GM23338 (cell line): ENCODE results near the gene EXOC6B. TPM values are rescaled to one million over a fixed set of nuclear protein-coding genes. Genes with fewer than 3 reads are reported as not detected.
A peak's percentile ranks its signal among the peaks of the same experiment; 100 is the strongest.

Source experiments
- ATAC-seq: fragments of 200-7000 bp; cut with Tn5 transposase; 3 replicates; pipeline ENCODE4 v1.9.1; 2020
- DNase-seq: peaks from one replicate; pipeline ENCODE4 v3.0.0-alpha.2; 2015; ENCODE audit warnings: low spot score
- H2AFZ ChIP-seq: fragments of 200-600 bp; sonication (generic); 2 replicates; pipeline ENCODE4 v1.8.0; 2016; ENCODE audit warnings: antibody characterized with exemption, mild to moderate bottlenecking, moderate library complexity
- H3F3A ChIP-seq: fragments of 200-600 bp; sonication (generic); replicated peaks from 2 replicates; pipeline ENCODE4 v1.8.0; 2017; ENCODE audit warnings: antibody characterized with exemption, mixed run types, low read depth
- H3K27ac ChIP-seq: fragments of 200-600 bp; sonication (generic); 2 replicates; pipeline ENCODE4 v1.6.1; 2016; ENCODE audit warnings: low read depth
- H3K27me3 ChIP-seq: fragments of 200-600 bp; sonication (generic); 2 replicates; pipeline ENCODE4 v1.8.0; 2016; ENCODE audit warnings: mild to moderate bottlenecking, mixed run types, moderate library complexity; ENCODE audit not compliant: insufficient read depth
- H3K36me3 ChIP-seq: fragments of 200-600 bp; sonication (generic); 2 replicates; pipeline ENCODE4 v1.8.0; 2016; ENCODE audit warnings: mild to moderate bottlenecking; ENCODE audit not compliant: insufficient read depth
- H3K4me1 ChIP-seq: fragments of 200-600 bp; sonication (generic); 2 replicates; pipeline ENCODE4 v1.8.0; 2016; ENCODE audit warnings: mild to moderate bottlenecking, moderate library complexity; ENCODE audit not compliant: insufficient read depth
- H3K4me2 ChIP-seq: fragments of 200-600 bp; sonication (generic); 2 replicates; pipeline ENCODE4 v1.7.1; 2017; ENCODE audit warnings: mixed run types
- H3K4me3 ChIP-seq: fragments of 200-600 bp; sonication (generic); 2 replicates; pipeline ENCODE4 v1.6.1; 2016; ENCODE audit warnings: mixed run types
- H3K79me2 ChIP-seq: fragments of 200-600 bp; sonication (generic); replicated peaks from 2 replicates; pipeline ENCODE4 v1.8.0; 2017; ENCODE audit warnings: mild to moderate bottlenecking; ENCODE audit not compliant: insufficient read depth
- H3K9me2 ChIP-seq: fragments of 200-600 bp; sonication (generic); 2 replicates; pipeline ENCODE4 v1.8.0; 2017; ENCODE audit not compliant: insufficient read depth
- H4K20me1 ChIP-seq: fragments of 200-600 bp; sonication (generic); replicated peaks from 2 replicates; pipeline ENCODE4 v1.8.0; 2017; ENCODE audit warnings: mild to moderate bottlenecking; ENCODE audit not compliant: insufficient read depth
- H3K27ac Mint-ChIP-seq: 2 replicates; pipeline ENCODE4 v1.8.0; 2020; ENCODE audit warnings: inconsistent platforms, mild to moderate bottlenecking, moderate library complexity, mixed read lengths
- H3K27me3 Mint-ChIP-seq: 3 replicates; pipeline ENCODE4 v1.8.0; 2022; ENCODE audit warnings: low read depth, mild to moderate bottlenecking, moderate library complexity, mixed read lengths, inconsistent platforms; ENCODE audit not compliant: insufficient read depth, poor library complexity
- H3K36me3 Mint-ChIP-seq: 3 replicates; pipeline ENCODE4 v1.8.0; 2021; ENCODE audit warnings: low read depth, mild to moderate bottlenecking, inconsistent platforms, moderate library complexity, mixed read lengths
- H3K4me1 Mint-ChIP-seq: 3 replicates; pipeline ENCODE4 v1.8.0; 2020; ENCODE audit warnings: mild to moderate bottlenecking, inconsistent platforms, mixed read lengths
- H3K4me3 Mint-ChIP-seq: 3 replicates; pipeline ENCODE4 v1.8.0; 2021; ENCODE audit warnings: moderate library complexity, mild to moderate bottlenecking, inconsistent platforms, mixed read lengths
- H3K9me3 Mint-ChIP-seq: 3 replicates; pipeline ENCODE4 v1.8.0; 2020; ENCODE audit warnings: moderate library complexity, mild to moderate bottlenecking, inconsistent platforms, mixed read lengths
- CREB1 ChIP-seq: fragments of 250-450 bp; sonication (Bioruptor Pico); IDR thresholded peaks from 2 replicates; pipeline ENCODE4 v1.5.0; 2020; ENCODE audit warnings: low read depth, mild to moderate bottlenecking, moderate library complexity
- JUNB ChIP-seq: IDR thresholded peaks from one replicate; pipeline ENCODE4 v1.6.1; 2016; ENCODE audit warnings: antibody characterized with exemption; ENCODE audit not compliant: unreplicated experiment
- NANOG ChIP-seq: IDR thresholded peaks from 2 replicates; pipeline ENCODE4 v1.6.1; 2016; ENCODE audit warnings: antibody characterized with exemption, borderline replicate concordance
- POLR2AphosphoS5 ChIP-seq: IDR thresholded peaks from 2 replicates; pipeline ENCODE4 v1.6.1; 2016; ENCODE audit warnings: antibody characterized with exemption, low read depth
- STAT1 ChIP-seq: IDR thresholded peaks from one replicate; pipeline ENCODE4 v1.6.1; 2016; ENCODE audit warnings: antibody characterized with exemption; ENCODE audit not compliant: unreplicated experiment
- ZNF114 ChIP-seq: fragments of 250-450 bp; sonication (Bioruptor Pico); IDR thresholded peaks from 2 replicates; pipeline ENCODE4 v1.5.0; 2020; ENCODE audit warnings: mild to moderate bottlenecking, moderate library complexity
- polyA plus RNA-seq: library from polyadenylated mRNA; unstranded; fragments of >200 nt; fragmentation: Nextera tagmentation; extraction: Ambion mirVana; gene quantifications from 2 replicates; pipeline ENCODE4 v1.2.1, GENCODE V29; 2016
- total RNA-seq: library from RNA; depleted of rRNA; stranded (reverse); fragments of >200 nt; shearing (Covaris generic); gene quantifications from 2 replicates; pipeline ENCODE4 v1.2.3, GENCODE V29; 2014
- TF ChIP-seq, protein P1 (sequence below), 2 experiments: fragments of 200-600 bp in 1 of 2; sonication (generic) in 1 of 2; conservative IDR thresholded peaks; 2 replicates each; pipeline versions ENCODE4 v1.5.1 to v1.6.1; 2016 to 2017; ENCODE audit warnings: antibody characterized with exemption in 2 of 2, low read depth in 2 of 2, mild to moderate bottlenecking in 2 of 2, moderate library complexity in 1 of 2
- TF ChIP-seq, protein P2 (sequence below): IDR thresholded peaks from 2 replicates; pipeline ENCODE4 v1.6.1; 2016; ENCODE audit warnings: antibody characterized with exemption
- TF ChIP-seq, protein P3 (sequence below): IDR thresholded peaks from one replicate; pipeline ENCODE4 v1.6.1; 2018; ENCODE audit warnings: antibody characterized with exemption; ENCODE audit not compliant: unreplicated experiment

EXOC6B gene
- total and polyA plus RNA-seq, 2 experiments from 2014 or later = 7.2 to 45.9 TPM

DNA sequence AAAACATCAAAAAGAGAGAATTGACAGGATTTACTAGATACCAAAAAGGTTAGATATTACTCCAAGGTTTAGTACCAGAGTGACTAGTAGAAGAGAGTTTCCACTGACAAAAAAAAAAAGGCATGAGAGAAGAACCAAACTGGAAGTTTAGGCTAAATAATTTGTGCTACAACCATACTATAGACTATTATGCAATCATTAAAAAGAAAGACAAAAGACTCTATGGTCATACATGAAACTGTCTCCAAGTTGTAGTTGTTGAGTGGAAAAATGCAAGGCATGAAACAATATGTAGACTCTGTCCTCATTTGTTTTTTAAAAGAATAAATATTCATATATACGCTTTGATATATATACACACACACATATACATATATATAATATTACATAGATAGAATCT, 1.7 kb upstream of the EXOC6B start (continued):
- TF ChIP-seq, protein P1, sequence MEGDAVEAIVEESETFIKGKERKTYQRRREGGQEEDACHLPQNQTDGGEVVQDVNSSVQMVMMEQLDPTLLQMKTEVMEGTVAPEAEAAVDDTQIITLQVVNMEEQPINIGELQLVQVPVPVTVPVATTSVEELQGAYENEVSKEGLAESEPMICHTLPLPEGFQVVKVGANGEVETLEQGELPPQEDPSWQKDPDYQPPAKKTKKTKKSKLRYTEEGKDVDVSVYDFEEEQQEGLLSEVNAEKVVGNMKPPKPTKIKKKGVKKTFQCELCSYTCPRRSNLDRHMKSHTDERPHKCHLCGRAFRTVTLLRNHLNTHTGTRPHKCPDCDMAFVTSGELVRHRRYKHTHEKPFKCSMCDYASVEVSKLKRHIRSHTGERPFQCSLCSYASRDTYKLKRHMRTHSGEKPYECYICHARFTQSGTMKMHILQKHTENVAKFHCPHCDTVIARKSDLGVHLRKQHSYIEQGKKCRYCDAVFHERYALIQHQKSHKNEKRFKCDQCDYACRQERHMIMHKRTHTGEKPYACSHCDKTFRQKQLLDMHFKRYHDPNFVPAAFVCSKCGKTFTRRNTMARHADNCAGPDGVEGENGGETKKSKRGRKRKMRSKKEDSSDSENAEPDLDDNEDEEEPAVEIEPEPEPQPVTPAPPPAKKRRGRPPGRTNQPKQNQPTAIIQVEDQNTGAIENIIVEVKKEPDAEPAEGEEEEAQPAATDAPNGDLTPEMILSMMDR (conservative IDR thresholded peaks at IDR 0.05; ENCODE audit: low read depth in 2 of 2) = no peak
- TF ChIP-seq CREB1 (CRISPR knock-in tag) (no peak), ZNF114 (CRISPR knock-in tag) (no peak), JUNB (no peak), STAT1 (no peak), NANOG (no peak), POLR2AphosphoS5 (no peak)
- TF ChIP-seq, protein P2, sequence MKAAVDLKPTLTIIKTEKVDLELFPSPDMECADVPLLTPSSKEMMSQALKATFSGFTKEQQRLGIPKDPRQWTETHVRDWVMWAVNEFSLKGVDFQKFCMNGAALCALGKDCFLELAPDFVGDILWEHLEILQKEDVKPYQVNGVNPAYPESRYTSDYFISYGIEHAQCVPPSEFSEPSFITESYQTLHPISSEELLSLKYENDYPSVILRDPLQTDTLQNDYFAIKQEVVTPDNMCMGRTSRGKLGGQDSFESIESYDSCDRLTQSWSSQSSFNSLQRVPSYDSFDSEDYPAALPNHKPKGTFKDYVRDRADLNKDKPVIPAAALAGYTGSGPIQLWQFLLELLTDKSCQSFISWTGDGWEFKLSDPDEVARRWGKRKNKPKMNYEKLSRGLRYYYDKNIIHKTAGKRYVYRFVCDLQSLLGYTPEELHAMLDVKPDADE = no peak
- TF ChIP-seq, protein P3, sequence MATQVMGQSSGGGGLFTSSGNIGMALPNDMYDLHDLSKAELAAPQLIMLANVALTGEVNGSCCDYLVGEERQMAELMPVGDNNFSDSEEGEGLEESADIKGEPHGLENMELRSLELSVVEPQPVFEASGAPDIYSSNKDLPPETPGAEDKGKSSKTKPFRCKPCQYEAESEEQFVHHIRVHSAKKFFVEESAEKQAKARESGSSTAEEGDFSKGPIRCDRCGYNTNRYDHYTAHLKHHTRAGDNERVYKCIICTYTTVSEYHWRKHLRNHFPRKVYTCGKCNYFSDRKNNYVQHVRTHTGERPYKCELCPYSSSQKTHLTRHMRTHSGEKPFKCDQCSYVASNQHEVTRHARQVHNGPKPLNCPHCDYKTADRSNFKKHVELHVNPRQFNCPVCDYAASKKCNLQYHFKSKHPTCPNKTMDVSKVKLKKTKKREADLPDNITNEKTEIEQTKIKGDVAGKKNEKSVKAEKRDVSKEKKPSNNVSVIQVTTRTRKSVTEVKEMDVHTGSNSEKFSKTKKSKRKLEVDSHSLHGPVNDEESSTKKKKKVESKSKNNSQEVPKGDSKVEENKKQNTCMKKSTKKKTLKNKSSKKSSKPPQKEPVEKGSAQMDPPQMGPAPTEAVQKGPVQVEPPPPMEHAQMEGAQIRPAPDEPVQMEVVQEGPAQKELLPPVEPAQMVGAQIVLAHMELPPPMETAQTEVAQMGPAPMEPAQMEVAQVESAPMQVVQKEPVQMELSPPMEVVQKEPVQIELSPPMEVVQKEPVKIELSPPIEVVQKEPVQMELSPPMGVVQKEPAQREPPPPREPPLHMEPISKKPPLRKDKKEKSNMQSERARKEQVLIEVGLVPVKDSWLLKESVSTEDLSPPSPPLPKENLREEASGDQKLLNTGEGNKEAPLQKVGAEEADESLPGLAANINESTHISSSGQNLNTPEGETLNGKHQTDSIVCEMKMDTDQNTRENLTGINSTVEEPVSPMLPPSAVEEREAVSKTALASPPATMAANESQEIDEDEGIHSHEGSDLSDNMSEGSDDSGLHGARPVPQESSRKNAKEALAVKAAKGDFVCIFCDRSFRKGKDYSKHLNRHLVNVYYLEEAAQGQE = no peak

DNA sequence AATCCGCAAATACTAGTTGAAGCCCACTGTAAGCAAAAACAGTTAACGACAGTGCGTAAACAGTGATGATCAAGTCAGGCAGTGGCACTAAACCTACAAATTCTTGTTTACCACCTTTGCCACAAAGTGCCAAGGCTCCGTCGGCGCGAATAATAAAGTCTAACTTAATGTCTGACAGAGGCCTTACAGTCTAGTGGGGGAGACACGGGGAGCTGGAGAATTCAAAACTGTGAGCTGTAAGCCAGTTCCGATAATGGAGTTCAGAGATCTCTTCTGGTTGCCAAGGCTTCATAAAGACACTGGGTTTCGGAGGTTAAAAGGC, 284 bp upstream of the EXOC6B start:
- H3K4me3 Mint-ChIP-seq = peak overlapping the region; percentile 98
- peak overlapping the region; percentile 35; the same call in 1 of the 2 replicates for H2AFZ ChIP-seq
- H3K4me2 ChIP-seq = peak overlapping the region; percentile 62
- H3K4me1 Mint-ChIP-seq = peaks cover 21% of the 10 kb centered on the region
- no peaks in the 10 kb centered on the region; the same call in 1 of the 2 replicates for H3F3A ChIP-seq
- H3K4me1 ChIP-seq = peaks cover 10% of the 10 kb centered on the region
- no peaks in the 10 kb centered on the region for H4K20me1 ChIP-seq
- H3K36me3 ChIP-seq = no peaks in the 10 kb centered on the region
- no peaks in the 10 kb centered on the region for H3K9me3 Mint-ChIP-seq
- peak overlapping the region; percentile 58; the same call in 1 of the 2 replicates for H3K27ac Mint-ChIP-seq
- H3K27ac ChIP-seq = no peak overlapping the region
- H3K27me3 ChIP-seq = no peaks in the 10 kb centered on the region
- H3K27me3 Mint-ChIP-seq = peaks cover 6% of the 10 kb centered on the region
- H3K36me3 Mint-ChIP-seq = peaks cover 3% of the 10 kb centered on the region
- no peaks in the 10 kb centered on the region; the same call in 1 of the 2 replicates for H3K9me2 ChIP-seq
- ATAC-seq (no peak), DNase-seq (no peak)
- peaks cover 21% of the 10 kb centered on the region for H3K79me2 ChIP-seq
- H3K4me3 ChIP-seq = peak overlapping the region; percentile 92; the same call in 1 of the 2 replicates
- TF ChIP-seq POLR2AphosphoS5 (no peak), CREB1 (CRISPR knock-in tag) (no peak)
- TF ChIP-seq, protein P2 = no peak
- TF ChIP-seq, protein P1 (conservative IDR thresholded peaks at IDR 0.05; ENCODE audit: low read depth in 2 of 2) = no peak
